Right ventricle myocardium superior (tissue), 1 donor: Measurements from ENCODE around the gene THSD8. TPM values are rescaled to one million over a fixed set of nuclear protein-coding genes. Genes with fewer than 3 reads are reported as not detected.
A peak's percentile ranks its signal among the peaks of the same experiment; 100 is the strongest.

Experiments
- ATAC-seq: fragments of 200-7000 bp; cut with Tn5 transposase; one replicate; pipeline ENCODE4 v1.9.1; 2020; ENCODE audit warnings: mild to moderate bottlenecking; ENCODE audit not compliant: poor library complexity
- DNase-seq: peaks from one replicate; pipeline ENCODE4 v3.0.0-alpha.2; 2020
- intact Hi-C: fragments of 100-400 bp; cut with DNase I; formaldehyde crosslinking; loops from one replicate; pipeline ENCODE4 v1.11.2; 2022
- total RNA-seq: library from RNA; stranded (reverse); fragmentation: NEBNext Ultra II Directional; extraction: Animal tissue kit (Norgen Biotek cat#: 25700); gene quantifications from one replicate; pipeline ENCODE4 v1.2.1, GENCODE V29; 2021
- donor health status: DM: no; HTN: yes; CAD: no; lungs with severe emphysema.

Gene THSD8
- total RNA-seq, 1 donor from 2014 or later = 1.6 TPM

DNA sequence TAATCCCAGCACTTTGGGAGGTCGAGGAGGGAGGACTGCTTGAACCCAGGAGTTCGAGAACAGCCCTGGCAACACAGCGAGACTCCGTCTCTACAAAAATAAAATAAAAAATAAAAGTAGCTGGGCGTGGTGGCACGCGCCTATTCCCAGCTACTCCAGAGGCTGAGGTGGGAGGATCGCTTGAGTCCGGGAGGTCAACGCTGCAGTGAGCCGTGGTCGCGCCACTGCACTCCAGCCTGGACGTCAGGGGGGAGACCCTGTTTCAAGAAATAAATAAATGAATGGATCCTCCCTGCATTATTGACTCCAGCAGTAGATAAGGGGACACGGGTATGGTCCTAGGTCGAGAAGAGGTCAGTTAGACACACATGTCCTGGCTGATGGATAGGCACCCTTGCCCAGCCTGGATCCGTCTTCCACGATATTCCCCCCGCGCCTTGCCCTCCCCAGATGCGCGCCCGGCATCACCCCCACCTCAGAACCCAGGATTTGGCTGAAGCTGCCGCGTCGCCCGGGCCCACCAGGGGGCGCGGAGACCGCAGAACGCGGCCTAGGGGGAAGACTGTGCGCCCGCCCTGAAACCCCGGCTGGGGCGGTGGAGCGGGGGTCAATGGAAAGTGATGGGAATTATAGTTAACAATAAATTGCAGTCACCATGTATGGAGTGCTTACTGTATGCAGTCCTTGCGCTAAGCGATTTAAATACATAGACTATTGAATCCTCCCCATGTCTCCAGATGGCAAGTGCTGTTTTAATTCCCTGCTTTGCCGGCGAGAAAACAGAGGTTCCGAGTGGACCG is 24.5 kb upstream of the THSD8 start:
- intact Hi-C loops = loop anchor here (1.0 kb wide), 1 partner anchor 18 kb away; no protein-coding TSS in a partner anchor
- peak; percentile 89 for DNase-seq
- peak; percentile 62 for ATAC-seq

DNA sequence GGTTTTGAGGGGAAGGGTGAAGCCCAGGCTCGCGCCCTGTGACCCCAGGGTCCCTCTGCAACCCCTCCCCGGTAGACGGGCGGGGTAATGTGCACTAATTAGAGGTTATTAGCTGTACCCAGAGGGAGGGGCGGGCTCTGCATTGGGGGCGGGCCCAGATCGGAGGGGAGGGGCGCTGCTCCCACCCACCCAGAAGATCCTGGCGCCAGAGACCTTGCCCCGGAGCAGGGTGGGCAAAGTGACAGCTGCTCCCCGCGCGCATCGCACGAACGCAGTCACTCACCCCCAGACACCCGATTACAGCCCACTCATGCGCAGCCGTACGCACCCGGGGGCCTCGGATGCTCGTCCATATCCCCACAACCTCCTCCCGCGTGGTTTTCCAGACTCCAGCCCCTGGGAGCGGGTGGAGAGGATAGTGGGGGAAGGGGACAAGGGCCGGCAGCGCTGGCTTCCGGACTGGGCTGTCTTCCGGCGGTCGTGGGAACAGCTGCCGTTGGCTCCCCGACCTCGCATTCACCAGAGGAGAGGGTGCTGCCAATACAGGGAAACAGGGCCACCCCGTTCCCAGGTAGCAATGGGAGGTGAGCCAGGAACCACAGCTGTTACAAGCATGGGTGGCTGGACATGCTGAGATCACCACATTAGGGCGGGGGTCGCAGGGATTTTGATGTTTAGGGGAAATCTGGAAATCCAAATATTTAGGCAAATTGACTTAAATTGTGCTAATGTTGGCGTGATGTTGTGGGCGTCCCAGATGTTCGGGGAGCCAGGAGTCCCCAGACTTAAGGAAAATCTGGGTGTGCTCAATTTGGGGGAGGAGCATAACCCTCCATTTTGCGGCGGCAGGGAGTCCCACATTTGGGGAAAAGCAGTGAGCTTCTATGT is 23.6 kb upstream of the THSD8 start:
- intact Hi-C loops = no loop called here

DNA sequence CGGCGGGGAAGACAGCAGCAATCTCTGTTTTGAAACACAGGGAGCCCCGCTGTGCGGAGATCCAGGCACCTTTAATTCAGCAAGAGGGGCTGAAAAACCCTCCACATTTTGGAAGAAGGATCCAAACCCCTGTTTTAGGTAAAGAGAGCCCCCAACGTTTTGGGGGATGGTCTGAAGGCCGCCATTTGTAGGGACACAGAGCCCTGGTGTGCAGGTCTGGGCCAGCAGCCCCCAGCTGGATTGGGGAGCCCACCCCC is 23.0 kb upstream of the THSD8 start:
- no peak for ATAC-seq
- DNase-seq = no peak
- intact Hi-C loops = no loop called here

More for the DNA sequence above, 23.6 kb upstream of the THSD8 start:
- ATAC-seq = peak; percentile 35
- DNase-seq = peak; percentile 87

DNA sequence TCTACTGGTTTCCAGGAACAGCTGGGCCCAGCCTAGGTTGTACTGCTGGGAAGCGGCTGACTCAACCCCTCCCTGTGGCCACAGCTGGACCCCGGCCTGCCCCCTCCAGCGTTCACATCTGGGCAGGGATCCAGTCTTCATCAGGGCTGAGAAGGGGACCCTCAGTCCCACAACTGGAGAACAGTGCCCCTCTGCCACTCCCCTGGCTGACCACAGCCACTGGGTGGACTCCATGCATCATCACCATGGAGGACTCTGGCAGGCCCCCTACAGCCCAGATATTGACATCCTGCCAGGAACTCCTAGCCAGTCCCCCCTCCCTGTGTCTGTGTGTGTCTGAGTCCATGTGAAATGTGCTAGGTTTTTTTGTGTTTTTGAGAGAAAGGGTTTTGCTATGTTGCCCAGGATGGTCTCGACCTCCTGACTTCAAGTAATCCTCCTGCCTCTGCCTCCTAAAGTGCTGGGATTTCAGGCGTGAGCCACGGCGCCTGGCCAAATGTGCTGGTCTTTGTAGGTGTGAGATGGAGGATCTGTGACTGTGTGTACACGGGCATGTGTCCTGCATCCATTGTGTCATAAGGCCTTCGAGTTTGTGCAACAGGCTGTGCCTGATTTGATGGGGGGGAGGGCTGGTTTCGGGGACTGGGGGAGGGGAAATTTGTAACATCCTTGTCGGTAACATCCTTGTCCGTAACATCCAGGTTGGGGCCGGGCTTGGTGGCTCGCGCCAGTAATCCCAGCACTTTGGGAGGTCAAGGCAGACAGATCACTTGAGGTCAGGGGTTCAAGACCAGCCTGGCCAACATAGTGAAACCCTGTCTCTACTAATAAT is 22.5 kb upstream of the THSD8 start:
- peak; percentile 82 for DNase-seq
- ATAC-seq = peak; percentile 6
- intact Hi-C loops = no loop called here

DNA sequence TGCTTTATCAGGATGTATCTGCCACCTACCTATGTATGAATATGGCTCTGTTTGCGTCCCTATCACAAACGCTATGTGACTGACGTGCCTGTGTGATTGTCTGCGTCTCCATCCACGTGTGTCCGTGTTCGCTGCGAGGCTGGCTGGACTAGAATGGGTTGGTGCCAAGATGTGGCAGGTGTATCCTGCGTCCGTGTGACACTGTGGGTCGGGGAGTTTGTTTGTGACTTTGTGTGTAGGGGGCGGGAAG is 19.8 kb upstream of the THSD8 start:
- ATAC-seq (no peak), DNase-seq (no peak)
- intact Hi-C loops = no loop called here

DNA sequence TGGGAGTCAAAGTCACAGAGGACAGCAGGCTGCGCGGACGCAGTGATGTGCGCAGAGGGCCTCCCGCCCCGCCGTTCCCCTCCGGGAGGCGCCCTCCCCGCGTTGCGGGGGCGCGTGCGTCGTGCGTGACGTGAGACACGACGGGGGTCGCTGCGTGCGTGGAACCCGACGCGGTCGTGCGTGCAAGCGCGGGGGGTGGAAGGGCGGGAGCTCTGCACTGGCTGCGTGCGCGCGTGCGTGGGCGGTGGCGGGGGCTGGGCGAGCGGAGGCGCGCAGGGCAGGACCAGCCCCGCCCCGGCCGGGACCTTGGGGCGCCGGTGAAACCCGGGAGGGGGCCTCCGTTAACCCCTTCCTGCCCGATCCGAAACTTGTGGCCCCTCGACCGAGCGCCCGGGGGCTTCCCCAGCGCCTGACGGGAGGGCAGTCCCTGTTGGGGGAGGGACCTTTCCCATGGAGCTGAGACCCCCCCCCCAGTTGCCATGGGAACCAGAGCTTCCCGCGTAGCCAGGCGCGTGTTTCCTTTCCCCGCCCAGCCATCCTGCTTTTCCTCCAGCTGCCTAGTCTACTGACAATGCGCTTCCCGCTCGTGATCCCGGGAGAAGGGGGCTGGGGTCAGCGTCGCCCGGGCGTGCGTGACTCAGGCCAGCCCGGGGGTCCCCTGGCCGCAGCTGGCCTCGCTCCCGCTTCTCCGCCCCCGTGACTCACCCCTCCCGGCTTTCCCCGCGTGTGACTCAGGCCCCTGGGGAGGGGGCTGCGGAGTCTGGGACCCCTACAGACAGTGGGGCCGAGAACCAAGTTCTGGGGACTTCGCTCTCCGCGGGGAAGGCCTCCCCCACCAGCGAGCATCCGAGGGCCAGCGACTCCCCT is 19.2 kb upstream of the THSD8 start:
- ATAC-seq (peak; percentile 76), DNase-seq (peak; percentile 95)
- intact Hi-C loops = no loop called here

DNA sequence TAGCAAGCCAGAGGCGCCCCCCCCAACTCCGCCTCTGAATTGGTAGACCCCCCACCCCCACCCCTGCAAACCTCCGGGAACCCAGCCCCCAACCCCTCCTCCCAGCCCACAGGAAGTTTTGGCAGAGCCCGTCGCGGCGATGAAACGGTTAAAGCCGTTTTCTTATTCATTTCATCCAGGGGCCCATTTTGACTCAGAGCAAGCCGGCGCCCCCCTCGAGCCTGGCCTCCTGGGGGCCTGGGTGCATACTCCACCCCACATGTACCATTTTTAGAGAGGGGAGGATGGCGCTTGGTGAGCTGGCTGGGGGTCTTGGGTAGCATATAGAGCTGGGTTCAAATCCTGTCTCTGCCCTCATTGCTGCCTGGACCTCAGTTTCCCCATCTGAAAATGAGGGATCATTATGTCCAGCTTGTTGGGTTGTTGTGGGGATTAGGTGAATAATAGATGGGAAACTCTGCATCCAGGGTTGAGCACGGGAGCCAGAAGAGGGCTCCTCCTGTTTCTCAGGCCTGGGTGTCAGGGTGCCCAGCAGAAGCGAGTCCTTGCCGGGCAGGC is 18.5 kb upstream of the THSD8 start:
- DNase-seq = no peak
- intact Hi-C loops = no loop called here
- ATAC-seq = no peak

DNA sequence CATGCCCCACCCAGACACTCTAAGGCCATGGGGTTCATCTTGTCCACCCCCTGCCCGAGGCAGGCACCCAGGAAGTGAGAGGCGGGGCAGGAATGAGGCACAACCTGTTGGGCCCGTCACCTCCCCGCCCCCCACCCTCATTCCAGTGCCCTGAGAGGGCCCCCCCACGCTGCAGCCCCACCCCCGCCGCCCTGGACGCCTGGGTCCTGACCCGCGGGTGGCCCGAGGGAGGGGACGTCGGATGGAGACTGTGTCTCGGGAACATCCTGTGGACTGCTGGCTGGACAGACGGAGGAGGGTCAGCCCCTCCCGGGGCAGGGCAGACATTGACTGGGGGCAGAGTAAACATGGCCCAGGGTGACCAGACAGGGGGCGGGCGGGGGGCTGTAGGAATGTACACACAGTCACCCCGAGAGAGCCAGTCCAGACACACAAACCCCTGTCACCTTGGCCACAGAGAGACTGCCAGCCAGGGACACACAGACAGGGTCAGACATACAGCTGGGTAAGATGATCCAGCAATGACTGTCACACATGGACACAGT is 17.9 kb upstream of the THSD8 start:
- peak; percentile 65 for DNase-seq
- intact Hi-C loops = no loop called here

DNA sequence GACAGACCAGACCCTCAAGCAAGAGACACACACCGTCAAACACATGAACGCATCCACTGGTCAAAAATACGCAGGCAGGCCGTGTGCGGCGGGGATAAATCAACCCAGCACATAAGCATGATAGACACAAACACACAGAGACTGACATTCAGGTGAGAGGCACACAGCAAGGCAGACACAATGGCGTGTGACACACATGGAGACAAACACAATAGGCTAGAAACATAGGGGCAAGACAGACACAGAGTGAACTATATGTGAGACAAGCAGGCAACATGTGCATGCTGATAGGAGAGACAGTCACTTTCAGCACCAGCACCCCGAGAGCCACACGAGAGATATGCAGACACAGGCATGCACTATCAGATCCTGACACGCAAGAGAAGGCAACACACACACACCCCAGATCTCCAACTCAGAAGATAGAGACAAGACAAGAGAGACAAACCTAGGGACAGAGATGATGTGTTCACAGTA is 17.4 kb upstream of the THSD8 start:
- intact Hi-C loops = no loop called here

More for the DNA sequence above, 17.9 kb upstream of the THSD8 start:
- no peak for ATAC-seq

DNA sequence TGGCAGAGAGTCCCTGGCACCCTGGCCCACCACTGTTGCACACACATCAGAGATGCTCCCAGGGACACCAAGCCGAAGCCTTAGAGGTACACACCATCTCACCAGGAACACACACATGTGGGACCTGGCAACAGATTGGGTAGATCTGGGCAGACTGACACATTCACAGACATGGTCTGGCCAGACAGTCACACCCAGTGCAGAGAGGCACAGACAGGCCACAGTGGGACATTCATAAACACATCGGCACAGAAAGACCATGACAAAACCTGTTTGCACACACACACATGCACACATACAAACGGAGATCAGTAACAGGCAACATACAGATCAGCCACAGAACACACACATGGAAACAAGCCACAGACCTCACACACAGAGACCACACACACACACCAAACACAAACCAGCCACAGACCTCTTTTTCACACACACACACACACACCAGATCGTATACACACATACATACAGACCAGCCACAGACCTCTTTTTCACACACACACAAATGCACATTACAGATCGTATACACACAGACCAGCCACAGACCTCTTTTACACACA is 16.9 kb upstream of the THSD8 start:
- intact Hi-C loops = no loop called here

More for the DNA sequence above, 17.4 kb upstream of the THSD8 start:
- no peak for DNase-seq
- ATAC-seq = no peak

DNA sequence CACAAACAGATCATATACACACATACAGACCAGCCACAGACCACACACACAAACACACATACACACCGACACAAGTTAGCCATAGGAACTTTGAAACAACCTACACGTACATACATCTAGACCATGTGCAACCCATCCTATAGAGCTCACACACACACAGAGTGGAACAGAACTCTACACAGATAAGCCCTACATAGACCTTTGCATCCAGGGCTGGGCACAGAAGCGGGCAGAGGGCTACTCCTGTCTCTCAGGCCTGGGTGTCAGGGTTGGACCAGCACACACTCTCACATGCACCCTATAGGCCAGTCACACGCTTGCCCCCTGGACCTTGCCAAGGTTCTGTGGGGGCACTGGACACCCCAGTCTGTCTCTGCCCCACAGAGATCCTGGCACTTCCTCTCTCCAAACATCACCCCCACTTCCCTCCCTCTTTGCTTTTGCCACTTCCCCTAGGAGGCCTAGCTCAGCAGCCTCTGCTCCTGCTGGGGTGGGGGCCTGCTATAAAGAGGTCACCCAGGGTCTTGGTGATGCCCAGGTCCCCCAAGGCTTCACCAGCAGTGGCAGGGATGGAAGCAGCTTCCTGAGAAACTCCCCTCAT is 16.3 kb upstream of the THSD8 start:
- ATAC-seq (no peak), DNase-seq (no peak)
- intact Hi-C loops = no loop called here

More for the DNA sequence above, 16.9 kb upstream of the THSD8 start:
- no peak for DNase-seq
- ATAC-seq = no peak

DNA sequence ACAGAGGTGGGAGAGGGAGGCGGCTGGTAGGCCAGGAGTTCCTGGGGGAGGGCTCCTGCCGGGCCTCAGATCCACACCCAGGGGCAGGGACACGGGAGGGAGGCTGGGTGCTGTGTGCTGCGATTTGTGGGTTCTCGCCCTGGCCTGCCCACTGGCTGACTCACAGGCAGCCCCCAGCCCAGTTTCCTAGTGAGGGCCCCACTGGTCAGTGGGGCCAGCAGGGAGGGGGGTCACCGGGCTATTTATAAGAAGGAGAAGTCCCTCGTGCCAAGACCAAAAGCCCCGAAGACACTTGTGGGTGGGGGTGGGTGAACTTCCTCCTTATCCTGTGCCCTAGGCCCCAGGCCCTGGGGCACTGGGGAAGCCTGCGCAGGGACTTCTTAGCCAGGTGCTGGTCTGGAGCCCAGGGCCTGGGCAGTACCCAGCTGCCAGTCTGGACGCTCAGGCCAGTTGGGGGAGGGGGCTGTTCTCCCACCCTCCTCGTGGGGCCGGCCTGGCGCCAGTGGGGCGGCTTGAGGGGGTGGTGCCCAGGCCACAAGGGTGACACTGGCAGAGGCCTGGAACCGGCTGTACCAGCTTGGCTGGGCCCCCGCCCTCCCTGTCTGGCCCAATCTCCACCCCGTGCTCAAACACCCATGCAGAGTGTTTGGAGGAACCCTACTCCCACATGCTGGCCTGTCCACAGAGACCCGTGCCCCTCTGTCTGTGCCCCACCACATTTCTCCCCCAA is 15.6 kb upstream of the THSD8 start:
- DNase-seq (peak; percentile 83), ATAC-seq (peak; percentile 0)
- intact Hi-C loops = no loop called here

DNA sequence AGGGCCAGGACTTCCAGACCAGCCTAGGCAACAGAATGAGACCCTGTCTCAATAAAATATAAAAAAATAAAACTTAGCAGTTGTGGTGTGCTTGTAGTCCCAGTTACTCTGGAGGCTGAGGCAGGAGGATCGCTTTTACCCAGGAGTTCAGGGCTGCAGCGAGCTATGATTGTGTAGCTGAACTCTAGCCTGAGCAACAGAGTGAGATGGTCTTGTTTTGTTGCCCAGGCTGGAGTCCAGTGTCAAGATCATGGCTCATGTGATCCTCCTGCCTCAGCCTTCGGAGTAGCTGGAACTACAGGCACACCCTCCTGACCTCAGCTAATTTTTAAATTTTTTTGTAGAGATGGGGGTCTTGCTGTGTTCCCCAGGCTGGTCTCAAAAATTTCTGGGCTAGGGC is 14.9 kb upstream of the THSD8 start:
- intact Hi-C loops = no loop called here
- no peak for DNase-seq
- ATAC-seq = no peak

DNA sequence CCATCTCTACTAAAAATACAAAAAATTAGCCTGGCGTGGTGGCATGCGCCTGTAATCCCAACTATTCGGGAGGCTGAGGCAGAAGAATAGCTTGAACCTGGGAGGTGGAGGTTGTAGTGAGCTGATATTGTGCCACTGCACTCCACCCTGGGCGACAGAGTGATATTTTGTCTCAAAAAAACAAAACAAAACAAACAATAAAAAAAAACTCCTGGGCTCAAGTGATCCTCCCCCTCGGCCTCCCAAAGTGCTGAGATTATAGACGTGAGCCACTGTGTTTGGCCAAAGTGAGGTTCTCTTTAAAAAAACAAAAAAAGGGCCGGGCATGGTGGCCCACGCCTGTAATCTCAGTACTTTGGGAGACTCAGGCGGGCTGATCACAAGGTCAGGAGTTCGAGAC is 14.4 kb upstream of the THSD8 start:
- intact Hi-C loops = no loop called here
- no peak for DNase-seq
- no peak for ATAC-seq

DNA sequence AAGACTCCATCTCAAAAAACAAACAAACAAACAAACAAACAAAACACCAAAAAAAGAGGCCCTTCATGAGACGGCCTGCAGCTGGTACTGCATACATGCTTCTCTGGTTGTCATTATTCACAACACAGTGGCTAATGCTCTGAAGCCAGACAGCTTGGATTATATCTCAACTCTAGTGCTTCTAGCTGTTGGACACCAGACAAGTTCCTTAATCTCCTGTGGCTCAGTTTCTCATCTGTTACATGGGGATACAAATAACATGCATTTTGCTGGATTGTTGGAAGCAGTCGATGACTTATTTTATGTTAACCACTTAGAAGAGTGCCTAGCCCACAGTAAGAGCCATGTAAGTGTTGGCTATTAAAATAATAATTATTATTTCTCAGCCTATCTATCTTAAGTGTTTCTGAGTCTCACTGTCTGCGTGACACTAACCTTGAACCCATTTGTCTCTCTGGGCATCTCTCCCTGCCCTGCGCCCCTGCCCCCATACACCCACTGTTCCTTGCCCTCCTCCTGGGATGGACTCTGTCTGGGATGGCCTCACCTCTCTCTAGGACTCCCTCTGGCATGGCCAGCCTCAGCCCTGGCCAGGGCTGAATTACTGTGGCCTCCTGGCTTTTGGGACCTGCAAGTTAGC is 13.7 kb upstream of the THSD8 start:
- ATAC-seq (no peak), DNase-seq (no peak)
- intact Hi-C loops = no loop called here

DNA sequence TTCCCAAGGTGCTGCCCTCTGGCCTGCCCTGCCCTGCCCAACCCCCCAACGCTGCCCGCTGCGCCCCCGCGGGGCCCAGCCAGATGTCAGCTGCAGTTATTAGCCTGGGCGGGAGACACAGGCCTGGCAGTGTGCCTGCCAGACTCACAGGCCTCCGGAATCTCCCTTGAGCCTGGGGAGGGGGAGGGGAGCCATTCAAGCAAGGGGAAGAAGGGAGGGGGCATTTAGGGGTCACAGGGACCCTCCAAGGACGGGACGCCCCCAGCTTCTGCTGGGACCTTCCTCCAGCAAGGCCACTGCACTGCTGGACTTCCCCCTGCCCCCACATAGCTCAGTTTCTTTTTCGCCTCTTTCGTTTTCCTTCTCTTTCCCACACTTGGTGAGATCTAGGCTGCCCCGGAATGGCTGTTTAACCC is 13.2 kb upstream of the THSD8 start:
- ATAC-seq (no peak), DNase-seq (peak; percentile 92)
- intact Hi-C loops = no loop called here
